Measurements from ENCODE around the gene ASB18.

GRCh38 chr2:236164201-236164924 lies 99.8 kb downstream of the ASB18 start:
- TF ChIP-seq GATA3 (IDR thresholded peaks at IDR 0.05; ENCODE audit: low read depth, low read length) = no peak
- TF ChIP-seq GATA2 (IDR thresholded peaks at IDR 0.05; ENCODE audit: low read depth, low read length) = no peak; the same call in 1 of the 2 replicates

All from SH-SY5Y (cell line).